Epithelial cell of proximal tubule (primary cell): Measurements from ENCODE around the gene DNAJA2. TPM values are rescaled to one million over a fixed set of nuclear protein-coding genes. Genes with fewer than 3 reads are reported as not detected.

ENCODE experiments used
- DNase-seq: peaks from one replicate; pipeline ENCODE4 v3.0.0-alpha.2; 2011; ENCODE audit warnings: low read depth
- H3K4me3 ChIP-seq: 2 replicates; pipeline ENCODE4 v1.5.1; 2011; ENCODE audit warnings: low read depth, mild to moderate bottlenecking, low read length
- total RNA-seq: library from RNA; depleted of rRNA; stranded (reverse); fragments of >200 nt; gene quantifications from 2 replicates; pipeline ENCODE4 v1.2.3, GENCODE V29; 2015
- TF ChIP-seq, protein P1 (sequence below): conservative IDR thresholded peaks from 2 replicates; pipeline ENCODE4 v1.5.1; 2012; ENCODE audit warnings: low read depth, mild to moderate bottlenecking, low read length

The DNAJA2 gene
- total RNA-seq = 49.8 and 71.3 TPM in 2 replicates

DNA sequence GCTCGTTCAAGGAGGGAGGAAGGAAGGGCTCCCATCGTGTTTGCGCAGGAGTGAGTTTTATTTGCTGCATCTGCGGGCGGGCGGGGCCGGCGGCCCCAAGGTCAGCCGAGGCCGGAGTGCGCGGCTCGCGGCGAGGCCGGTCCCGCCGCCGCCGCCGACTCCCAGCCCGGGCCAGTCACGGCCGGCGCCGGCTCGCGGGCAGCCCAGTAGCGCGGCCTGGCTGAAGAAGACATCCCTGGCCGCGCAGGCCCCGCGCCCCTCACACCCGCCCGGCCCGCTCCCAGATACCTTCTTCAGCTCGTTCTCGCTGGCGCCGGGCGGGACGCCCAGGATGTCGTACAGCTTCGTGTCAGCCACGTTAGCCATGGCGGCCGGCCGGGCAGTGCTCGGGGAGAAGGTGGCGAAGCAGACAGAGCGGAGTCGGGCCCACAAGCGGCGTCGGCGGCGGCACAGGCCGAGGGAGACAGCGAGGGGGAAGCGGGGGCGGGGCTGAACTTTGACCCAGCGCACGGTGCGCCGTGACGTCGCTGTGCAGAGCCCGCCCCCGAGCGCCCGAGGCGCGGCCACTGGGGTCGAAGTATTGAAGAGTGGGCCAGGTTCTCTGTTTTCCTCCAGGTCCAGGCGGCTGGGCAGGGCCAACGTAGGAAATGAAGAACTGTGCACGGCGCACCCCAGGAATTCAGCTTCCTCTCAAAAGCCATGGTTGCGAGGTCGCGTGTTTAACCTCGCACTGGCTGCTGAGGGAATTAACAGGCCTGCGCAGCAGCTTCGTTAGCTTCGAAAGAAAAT, at the start of gene DNAJA2:
TSS of gene DNAJA2 (minus strand) at position 468 of the 789 bp plus-strand sequence. CDS start at position 366, 102 bp downstream.
- TF ChIP-seq, protein P1, sequence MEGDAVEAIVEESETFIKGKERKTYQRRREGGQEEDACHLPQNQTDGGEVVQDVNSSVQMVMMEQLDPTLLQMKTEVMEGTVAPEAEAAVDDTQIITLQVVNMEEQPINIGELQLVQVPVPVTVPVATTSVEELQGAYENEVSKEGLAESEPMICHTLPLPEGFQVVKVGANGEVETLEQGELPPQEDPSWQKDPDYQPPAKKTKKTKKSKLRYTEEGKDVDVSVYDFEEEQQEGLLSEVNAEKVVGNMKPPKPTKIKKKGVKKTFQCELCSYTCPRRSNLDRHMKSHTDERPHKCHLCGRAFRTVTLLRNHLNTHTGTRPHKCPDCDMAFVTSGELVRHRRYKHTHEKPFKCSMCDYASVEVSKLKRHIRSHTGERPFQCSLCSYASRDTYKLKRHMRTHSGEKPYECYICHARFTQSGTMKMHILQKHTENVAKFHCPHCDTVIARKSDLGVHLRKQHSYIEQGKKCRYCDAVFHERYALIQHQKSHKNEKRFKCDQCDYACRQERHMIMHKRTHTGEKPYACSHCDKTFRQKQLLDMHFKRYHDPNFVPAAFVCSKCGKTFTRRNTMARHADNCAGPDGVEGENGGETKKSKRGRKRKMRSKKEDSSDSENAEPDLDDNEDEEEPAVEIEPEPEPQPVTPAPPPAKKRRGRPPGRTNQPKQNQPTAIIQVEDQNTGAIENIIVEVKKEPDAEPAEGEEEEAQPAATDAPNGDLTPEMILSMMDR = no peak
- no peak for DNase-seq
- H3K4me3 ChIP-seq = peak within 1 kb of the TSS; percentile 92

DNA sequence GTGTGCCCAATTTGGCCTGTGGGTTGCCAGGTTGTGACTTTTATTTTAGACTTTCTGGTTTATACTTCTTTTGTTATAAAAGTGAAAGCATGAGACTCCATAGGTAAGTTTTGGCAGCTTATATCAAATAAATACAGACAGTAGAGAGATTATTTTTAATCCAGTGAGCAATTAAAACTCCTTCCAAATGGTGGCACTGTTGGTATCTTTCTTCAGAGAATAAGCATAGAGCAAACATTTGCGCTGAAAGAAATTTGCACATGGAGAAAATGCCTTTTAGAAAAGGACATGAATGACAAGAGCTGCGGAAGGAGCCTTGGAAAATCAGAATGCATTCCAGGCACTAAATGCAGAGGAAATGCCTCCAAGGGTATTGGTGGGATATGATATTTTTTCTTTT, 46.1 kb upstream of the DNAJA2 start:
- DNase-seq = no peak
- TF ChIP-seq, protein P1 = peak; percentile 21
- H3K4me3 ChIP-seq = no peak overlapping the region

DNA sequence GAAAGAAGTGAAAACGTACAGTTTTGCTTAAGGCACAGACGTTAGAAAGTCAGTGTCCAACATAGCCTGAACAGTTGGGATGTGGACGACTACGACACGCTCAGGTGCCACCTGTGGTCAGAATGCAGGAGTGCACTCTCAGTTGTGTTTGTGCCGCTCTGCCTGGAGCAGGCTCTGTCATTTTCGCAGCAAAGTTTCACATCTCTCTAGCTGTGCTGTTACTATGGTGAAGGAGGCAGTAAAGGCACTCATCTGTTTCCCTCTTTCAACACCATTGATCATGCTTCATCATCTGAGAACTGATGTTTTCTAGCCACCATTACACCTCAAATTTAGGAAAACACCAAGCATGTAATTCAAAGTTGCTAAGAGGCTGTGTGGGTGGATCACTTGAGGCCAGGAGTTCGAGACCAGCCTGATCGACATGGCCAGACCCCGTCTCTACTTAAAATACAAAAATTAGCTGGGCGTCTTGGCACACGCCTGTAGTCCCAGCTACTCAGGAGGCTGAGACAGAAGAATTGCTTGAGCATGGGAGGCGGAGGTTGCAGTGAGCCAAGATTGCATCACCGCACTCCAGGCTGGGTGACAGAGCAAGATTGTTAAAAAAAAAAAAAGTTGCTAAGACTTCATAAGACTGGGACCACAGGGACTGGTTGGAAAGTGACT, 44.9 kb upstream of the DNAJA2 start:
- peak; percentile 22 for DNase-seq
- TF ChIP-seq, protein P1 = peak; percentile 74
- H3K4me3 ChIP-seq = no peak overlapping the region

DNA sequence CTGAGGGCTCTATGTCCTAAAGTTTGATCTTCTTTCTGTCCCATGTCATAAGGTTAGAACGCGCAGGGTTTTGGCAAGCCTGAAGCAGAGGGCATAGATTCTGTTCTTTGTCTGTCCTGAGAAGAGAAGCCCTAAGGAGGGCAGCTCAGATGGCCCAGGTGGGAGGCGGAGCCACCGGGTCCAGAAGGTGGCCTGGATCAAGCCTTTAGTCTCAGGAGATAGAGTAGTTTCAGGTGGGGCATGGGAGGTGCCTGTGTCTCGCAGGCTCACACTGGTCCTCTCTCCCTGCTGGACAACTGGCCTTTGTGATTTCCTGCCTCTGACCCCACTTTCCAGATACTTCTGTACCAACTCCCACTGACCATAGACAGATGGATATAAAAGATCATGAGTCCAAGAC, 44.2 kb upstream of the DNAJA2 start:
- TF ChIP-seq, protein P1 = no peak
- no peak for DNase-seq
- no peak overlapping the region for H3K4me3 ChIP-seq

DNA sequence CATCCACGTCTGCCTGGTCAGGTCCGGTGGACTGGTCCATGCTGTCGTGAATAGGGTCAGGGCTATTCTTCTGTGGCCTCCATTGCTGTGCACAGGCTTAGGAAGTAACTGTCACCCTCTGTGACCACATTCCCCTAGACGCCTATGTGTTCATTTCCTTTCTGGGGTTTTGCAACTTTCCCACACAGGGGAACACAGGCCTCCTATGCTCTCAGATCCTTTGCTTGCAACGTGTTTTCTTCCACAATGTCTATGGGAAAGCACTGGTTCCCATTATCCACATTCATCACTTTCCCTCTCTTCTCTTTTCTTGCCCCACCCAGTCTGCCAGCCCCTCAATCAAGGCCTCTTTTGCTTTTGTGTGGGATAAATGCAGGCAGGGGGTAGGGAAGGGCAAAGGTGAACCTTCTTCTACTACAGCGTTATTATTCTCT, 43.2 kb upstream of the DNAJA2 start:
- DNase-seq = no peak
- TF ChIP-seq, protein P1 = no peak
- no peak overlapping the region for H3K4me3 ChIP-seq

DNA sequence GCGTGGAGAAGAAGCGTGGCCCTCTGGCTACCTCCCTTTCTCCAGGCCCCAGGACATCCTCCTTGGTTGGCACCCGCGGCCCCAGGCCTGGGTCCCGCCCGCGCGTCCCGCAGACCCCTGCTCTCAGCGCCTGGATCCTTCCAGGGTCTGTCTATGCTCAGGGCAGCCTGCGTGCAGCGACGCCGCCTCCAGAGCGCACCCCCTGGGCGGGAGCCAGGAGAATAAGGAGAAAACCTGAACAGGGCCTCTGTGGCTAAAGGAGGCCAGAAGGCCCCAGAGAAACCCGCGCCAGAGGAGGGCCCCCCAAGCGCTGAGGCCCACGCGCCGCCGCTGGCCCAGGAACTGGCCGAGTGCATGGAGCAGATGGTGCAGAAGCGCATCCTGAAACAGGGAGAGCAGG, 40.4 kb upstream of the DNAJA2 start:
- H3K4me3 ChIP-seq = no peak overlapping the region
- DNase-seq = no peak
- TF ChIP-seq, protein P1 = no peak
